Neural cell (in vitro differentiated cells): ENCODE data around the gene SNRNP70. TPM values are rescaled to one million over a fixed set of nuclear protein-coding genes. Genes with fewer than 3 reads are reported as not detected.
A peak's percentile ranks its signal among the peaks of the same experiment; 100 is the strongest.
"Not testable (repeated sequence)": the region's sequence is repeated elsewhere in the genome, so short reads cannot be mapped to it uniquely, and the experiment has no call there.

Source experiments
- H2AFZ ChIP-seq: fragments of 200-600, 300-800 bp; sonication (generic), shearing (Covaris generic); 2 replicates; pipeline ENCODE4 v1.6.0; 2014; ENCODE audit warnings: low read depth, mild to moderate bottlenecking, antibody characterized with exemption, low read length, moderate library complexity
- H3F3A ChIP-seq: fragments of 200-600 bp; shearing (Covaris generic); 2 replicates; pipeline ENCODE4 v1.6.1; 2016; ENCODE audit warnings: mild to moderate bottlenecking, moderate library complexity, mixed read lengths, antibody characterized with exemption, low read length; ENCODE audit not compliant: insufficient read depth, poor library complexity, severe bottlenecking
- H3K27ac ChIP-seq: fragments of 200-600, 300-800 bp; sonication (generic), shearing (Covaris generic); 2 replicates; pipeline ENCODE4 v1.5.1; 2014; ENCODE audit warnings: mild to moderate bottlenecking, low read length, moderate library complexity
- H3K27me3 ChIP-seq: fragments of 300-800, 200-600 bp; sonication (generic), shearing (Covaris generic); 2 replicates; pipeline ENCODE4 v1.6.0; 2014; ENCODE audit warnings: mild to moderate bottlenecking, low read depth, low read length, moderate library complexity; ENCODE audit not compliant: insufficient read depth
- H3K36me3 ChIP-seq: fragments of 300-800, 200-600 bp; sonication (generic), shearing (Covaris generic); 2 replicates; pipeline ENCODE4 v1.5.1; 2014; ENCODE audit warnings: mild to moderate bottlenecking, antibody characterized with exemption, low read length, moderate library complexity; ENCODE audit not compliant: insufficient read depth
- H3K4me2 ChIP-seq: fragments of 300-800, 200-600 bp; sonication (generic), shearing (Covaris generic); 2 replicates; pipeline ENCODE4 v1.6.0; 2014; ENCODE audit warnings: mild to moderate bottlenecking, low read length
- H3K4me3 ChIP-seq: fragments of 300-800, 200-600 bp; sonication (generic), shearing (Covaris generic); 2 replicates; pipeline ENCODE4 v1.5.1; 2014; ENCODE audit warnings: mild to moderate bottlenecking, low read length, moderate library complexity
- H3K79me2 ChIP-seq: fragments of 200-600 bp; shearing (Covaris generic); replicated peaks from 2 replicates; pipeline ENCODE4 v1.6.0; 2014; ENCODE audit warnings: mild to moderate bottlenecking, low read length, moderate library complexity; ENCODE audit not compliant: insufficient read depth
- H3K9ac ChIP-seq: fragments of 300-800, 200-600 bp; sonication (generic), shearing (Covaris generic); 2 replicates; pipeline ENCODE4 v1.6.1; 2016; ENCODE audit warnings: mild to moderate bottlenecking, low read length, mixed read lengths
- H3K9me2 ChIP-seq: fragments of 200-600 bp; shearing (Covaris generic); 2 replicates; pipeline ENCODE4 v1.6.1; 2016; ENCODE audit warnings: mild to moderate bottlenecking, low read length, mixed read lengths; ENCODE audit not compliant: insufficient read depth
- H3K9me3 ChIP-seq: fragments of 200-600, 300-800 bp; sonication (generic), shearing (Covaris generic); 2 replicates; pipeline ENCODE4 v1.6.1; 2016; ENCODE audit warnings: mild to moderate bottlenecking, mixed run types, low read length, moderate library complexity, mixed read lengths
- H4K20me1 ChIP-seq: fragments of 200-600 bp; shearing (Covaris generic); 2 replicates; pipeline ENCODE4 v1.6.1; 2016; ENCODE audit warnings: mild to moderate bottlenecking, mixed run types; ENCODE audit not compliant: insufficient read depth
- CTCF ChIP-seq: fragments of 450-650 bp; IDR thresholded peaks from 2 replicates; pipeline ENCODE4 v1.5.1; 2014; ENCODE audit warnings: antibody characterized with exemption, mild to moderate bottlenecking, moderate library complexity; ENCODE audit not compliant: poor library complexity, severe bottlenecking
- EP300 ChIP-seq: fragments of 450-650 bp; conservative IDR thresholded peaks from 2 replicates; pipeline ENCODE4 v1.6.1; 2014; ENCODE audit warnings: antibody characterized with exemption, mild to moderate bottlenecking, moderate library complexity; ENCODE audit not compliant: poor library complexity, severe bottlenecking
- EZH2 ChIP-seq: fragments of 200-600, 300-800 bp; shearing (Covaris generic), sonication (generic); IDR thresholded peaks from 2 replicates; pipeline ENCODE4 v1.6.1; 2014; ENCODE audit warnings: antibody characterized with exemption, low read length, borderline replicate concordance, mild to moderate bottlenecking; ENCODE audit not compliant: insufficient read depth, poor library complexity, severe bottlenecking
- MXI1 ChIP-seq: fragments of 450-650 bp; conservative IDR thresholded peaks from 2 replicates; pipeline ENCODE4 v1.6.1; 2014; ENCODE audit warnings: antibody characterized with exemption, mild to moderate bottlenecking; ENCODE audit not compliant: poor library complexity, severe bottlenecking
- POLR2AphosphoS5 ChIP-seq: IDR thresholded peaks from 2 replicates; pipeline ENCODE4 v1.6.1; 2012
- RAD21 ChIP-seq: fragments of 450-650 bp; conservative IDR thresholded peaks from 2 replicates; pipeline ENCODE4 v1.6.1; 2014; ENCODE audit warnings: antibody characterized with exemption, mild to moderate bottlenecking, moderate library complexity
- SMC3 ChIP-seq: fragments of 450-650 bp; conservative IDR thresholded peaks from 2 replicates; pipeline ENCODE4 v1.6.1; 2014; ENCODE audit warnings: antibody characterized with exemption, mild to moderate bottlenecking, moderate library complexity; ENCODE audit not compliant: poor library complexity
- TAF1 ChIP-seq: IDR thresholded peaks from 2 replicates; pipeline ENCODE4 v1.6.1; 2012; ENCODE audit warnings: low read depth
- polyA plus RNA-seq: library from polyadenylated mRNA; depleted of rRNA; stranded (reverse); fragments of >200 nt; gene quantifications from 2 replicates; pipeline ENCODE4 v1.2.3, GENCODE V29; 2014
- TF ChIP-seq, protein P1 (sequence below): IDR thresholded peaks from 2 replicates; pipeline ENCODE4 v1.6.1; 2012; ENCODE audit warnings: borderline replicate concordance

The SNRNP70 gene
- polyA plus RNA-seq, 1 donor from 2014 or later: 721 TPM

- Histone ChIP-seq H2AFZ (no peak overlapping the region), H3K4me3 (peak overlapping the region; percentile 98), H3K9me2 (no peaks in the 10 kb centered on the region), H3K9ac (peak overlapping the region; percentile 94), H4K20me1 (no peaks in the 10 kb centered on the region), H3K36me3 (no peaks in the 10 kb centered on the region), H3K27me3 (peaks cover 15% of the 10 kb centered on the region), H3K79me2 (no peaks in the 10 kb centered on the region), H3K9me3 (no peaks in the 10 kb centered on the region), H3K4me2 (peak overlapping the region; percentile 66), H3F3A (no peaks in the 10 kb centered on the region), H3K27ac (no peak overlapping the region)
- TF ChIP-seq CTCF (no peak), EZH2 (no peak), MXI1 (no peak), TAF1 (no peak), EP300 (no peak), SMC3 (no peak), POLR2AphosphoS5 (no peak), RAD21 (no peak)
- TF ChIP-seq, protein P1, sequence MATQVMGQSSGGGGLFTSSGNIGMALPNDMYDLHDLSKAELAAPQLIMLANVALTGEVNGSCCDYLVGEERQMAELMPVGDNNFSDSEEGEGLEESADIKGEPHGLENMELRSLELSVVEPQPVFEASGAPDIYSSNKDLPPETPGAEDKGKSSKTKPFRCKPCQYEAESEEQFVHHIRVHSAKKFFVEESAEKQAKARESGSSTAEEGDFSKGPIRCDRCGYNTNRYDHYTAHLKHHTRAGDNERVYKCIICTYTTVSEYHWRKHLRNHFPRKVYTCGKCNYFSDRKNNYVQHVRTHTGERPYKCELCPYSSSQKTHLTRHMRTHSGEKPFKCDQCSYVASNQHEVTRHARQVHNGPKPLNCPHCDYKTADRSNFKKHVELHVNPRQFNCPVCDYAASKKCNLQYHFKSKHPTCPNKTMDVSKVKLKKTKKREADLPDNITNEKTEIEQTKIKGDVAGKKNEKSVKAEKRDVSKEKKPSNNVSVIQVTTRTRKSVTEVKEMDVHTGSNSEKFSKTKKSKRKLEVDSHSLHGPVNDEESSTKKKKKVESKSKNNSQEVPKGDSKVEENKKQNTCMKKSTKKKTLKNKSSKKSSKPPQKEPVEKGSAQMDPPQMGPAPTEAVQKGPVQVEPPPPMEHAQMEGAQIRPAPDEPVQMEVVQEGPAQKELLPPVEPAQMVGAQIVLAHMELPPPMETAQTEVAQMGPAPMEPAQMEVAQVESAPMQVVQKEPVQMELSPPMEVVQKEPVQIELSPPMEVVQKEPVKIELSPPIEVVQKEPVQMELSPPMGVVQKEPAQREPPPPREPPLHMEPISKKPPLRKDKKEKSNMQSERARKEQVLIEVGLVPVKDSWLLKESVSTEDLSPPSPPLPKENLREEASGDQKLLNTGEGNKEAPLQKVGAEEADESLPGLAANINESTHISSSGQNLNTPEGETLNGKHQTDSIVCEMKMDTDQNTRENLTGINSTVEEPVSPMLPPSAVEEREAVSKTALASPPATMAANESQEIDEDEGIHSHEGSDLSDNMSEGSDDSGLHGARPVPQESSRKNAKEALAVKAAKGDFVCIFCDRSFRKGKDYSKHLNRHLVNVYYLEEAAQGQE: no peak
These were observed 35.1 kb downstream of the SNRNP70 start for GRCh38 chr19:49120325-49120683.

- Histone ChIP-seq H3K4me3 (peak overlapping the region; percentile 98), H2AFZ (no peak overlapping the region), H3K9me3 (no peaks in the 10 kb centered on the region), H3F3A (no peaks in the 10 kb centered on the region), H3K36me3 (no peaks in the 10 kb centered on the region), H4K20me1 (no peaks in the 10 kb centered on the region), H3K4me2 (peak overlapping the region; percentile 66), H3K79me2 (no peaks in the 10 kb centered on the region), H3K27ac (no peak overlapping the region), H3K9me2 (no peaks in the 10 kb centered on the region), H3K9ac (no peak overlapping the region), H3K27me3 (peaks cover 15% of the 10 kb centered on the region)
- no peak for TF ChIP-seq MXI1
- TF ChIP-seq POLR2AphosphoS5: no peak
These were observed 35.6 kb downstream of the SNRNP70 start for GRCh38 chr19:49120868-49121267.

DNA sequence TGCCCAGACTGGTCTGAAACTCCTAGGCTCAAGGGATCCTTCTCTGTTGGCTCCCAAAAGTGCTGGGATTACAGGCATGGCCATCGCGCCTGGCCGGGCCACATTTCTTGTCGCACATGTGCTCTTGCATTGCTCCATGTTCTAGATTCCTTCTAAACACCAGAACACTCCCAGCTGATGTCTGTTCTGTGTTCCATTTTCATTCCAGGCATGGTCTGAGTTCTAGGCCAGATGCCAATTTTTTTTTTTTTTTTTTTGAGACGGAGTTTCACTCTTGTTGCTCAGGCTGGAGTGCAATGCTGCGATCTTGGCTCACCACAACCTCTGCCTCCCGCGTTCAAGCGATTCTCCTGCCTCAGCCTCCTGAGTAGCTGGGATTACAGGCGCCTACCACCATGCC, 36.6 kb downstream of the SNRNP70 start:
- H3K36me3 ChIP-seq, H3K27ac ChIP-seq, H3K4me2 ChIP-seq, H3K9me2 ChIP-seq, H3K9ac ChIP-seq, H3K4me3 ChIP-seq, H2AFZ ChIP-seq, H3K9me3 ChIP-seq, H3F3A ChIP-seq, H4K20me1 ChIP-seq, H3K79me2 ChIP-seq: not testable (repeated sequence)
- H3K27me3 ChIP-seq: peaks cover 15% of the 10 kb centered on the region

DNA sequence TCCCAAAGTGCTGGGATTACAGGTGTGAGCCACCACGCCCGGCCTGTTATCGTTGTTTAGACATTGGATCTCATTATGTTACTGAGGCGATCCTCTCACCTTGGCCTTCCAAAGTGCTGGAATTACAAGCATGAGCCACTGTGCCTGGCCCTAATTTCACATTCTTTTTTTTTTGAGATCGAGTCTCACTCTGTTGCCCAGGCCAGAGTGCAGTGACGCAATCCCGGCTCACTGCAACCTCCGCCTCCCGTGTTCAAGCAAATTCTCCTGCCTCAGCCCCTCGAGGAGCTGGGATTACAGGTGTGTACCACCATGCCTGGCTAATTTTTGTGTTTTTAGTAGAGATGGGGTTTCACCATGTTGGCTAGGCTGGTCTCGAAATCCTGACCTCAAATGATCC, 38.0 kb downstream of the SNRNP70 start:
- not testable (repeated sequence) for H3K9ac ChIP-seq, H3K9me3 ChIP-seq, H3K9me2 ChIP-seq, H2AFZ ChIP-seq, H3F3A ChIP-seq, H3K27ac ChIP-seq, H3K36me3 ChIP-seq, H3K4me3 ChIP-seq, H3K79me2 ChIP-seq, H3K4me2 ChIP-seq, H4K20me1 ChIP-seq
- H3K27me3 ChIP-seq: peaks cover 15% of the 10 kb centered on the region
